ENCODE data around the gene SECISBP2L.
"Not testable (repeated sequence)": the region's sequence is repeated elsewhere in the genome, so short reads cannot be mapped to it uniquely, and the experiment has no call there.

SECISBP2L gene

DNA sequence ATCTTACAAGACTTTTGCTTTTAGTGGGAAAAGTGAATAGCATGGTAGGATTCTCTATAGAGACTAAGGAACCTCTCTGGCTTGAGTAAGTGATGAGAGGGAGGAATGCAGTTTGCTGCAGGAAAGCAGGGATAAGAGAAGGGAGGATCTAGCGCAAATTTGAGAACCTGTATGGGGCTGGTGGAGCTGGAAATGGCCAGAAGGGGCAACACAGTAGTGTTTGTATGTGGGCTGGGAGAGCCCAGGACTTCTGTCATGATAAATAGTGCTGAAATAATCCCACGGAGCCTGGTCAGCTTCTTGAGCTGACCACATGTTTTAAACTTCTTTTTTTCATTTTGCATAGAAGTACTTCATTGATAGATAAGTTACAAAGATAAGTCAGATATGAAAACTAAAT is 71.4 kb downstream of the SECISBP2L start:
- H3K27ac ChIP-seq = no peak overlapping the region
- TF ChIP-seq ZFX (IDR thresholded peaks at IDR 0.05) = no peak

DNA sequence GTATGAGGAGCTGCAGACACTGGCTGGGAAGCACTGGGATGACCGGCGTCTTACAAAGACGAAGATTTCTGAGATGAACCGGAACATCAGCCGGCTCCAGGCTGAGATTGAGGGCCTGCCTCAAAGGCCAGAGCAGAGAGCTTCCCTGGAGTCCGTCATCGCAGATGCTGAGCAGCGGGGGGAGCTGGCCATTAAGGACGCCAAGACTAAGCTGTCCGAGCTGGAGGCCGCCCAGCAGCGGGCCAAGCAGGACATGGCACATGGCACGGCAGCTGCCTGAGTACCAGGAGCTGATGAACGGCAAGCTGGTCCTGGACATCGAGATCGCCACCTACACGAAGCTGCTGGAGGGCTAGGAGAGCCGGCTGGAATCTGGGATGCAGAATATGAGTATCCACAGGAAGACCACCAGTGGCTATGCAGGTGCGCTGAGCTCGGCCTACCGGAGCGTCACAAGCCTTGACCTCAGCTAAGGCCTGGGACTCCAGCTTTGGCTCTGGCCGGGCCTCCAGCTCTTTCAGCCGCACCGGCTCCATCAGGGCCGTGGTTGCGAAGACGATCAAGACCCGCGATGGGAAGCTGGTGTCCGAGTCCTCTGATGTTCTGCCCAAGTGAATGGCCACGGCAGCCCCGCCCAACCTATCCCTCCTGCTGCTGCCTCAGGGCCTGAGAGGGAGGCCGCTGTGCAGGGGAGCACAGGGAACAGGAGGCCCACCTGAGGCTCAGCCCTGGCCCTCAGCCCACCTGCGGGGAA is 73.3 kb downstream of the SECISBP2L start:
- TF ChIP-seq, protein P1, sequence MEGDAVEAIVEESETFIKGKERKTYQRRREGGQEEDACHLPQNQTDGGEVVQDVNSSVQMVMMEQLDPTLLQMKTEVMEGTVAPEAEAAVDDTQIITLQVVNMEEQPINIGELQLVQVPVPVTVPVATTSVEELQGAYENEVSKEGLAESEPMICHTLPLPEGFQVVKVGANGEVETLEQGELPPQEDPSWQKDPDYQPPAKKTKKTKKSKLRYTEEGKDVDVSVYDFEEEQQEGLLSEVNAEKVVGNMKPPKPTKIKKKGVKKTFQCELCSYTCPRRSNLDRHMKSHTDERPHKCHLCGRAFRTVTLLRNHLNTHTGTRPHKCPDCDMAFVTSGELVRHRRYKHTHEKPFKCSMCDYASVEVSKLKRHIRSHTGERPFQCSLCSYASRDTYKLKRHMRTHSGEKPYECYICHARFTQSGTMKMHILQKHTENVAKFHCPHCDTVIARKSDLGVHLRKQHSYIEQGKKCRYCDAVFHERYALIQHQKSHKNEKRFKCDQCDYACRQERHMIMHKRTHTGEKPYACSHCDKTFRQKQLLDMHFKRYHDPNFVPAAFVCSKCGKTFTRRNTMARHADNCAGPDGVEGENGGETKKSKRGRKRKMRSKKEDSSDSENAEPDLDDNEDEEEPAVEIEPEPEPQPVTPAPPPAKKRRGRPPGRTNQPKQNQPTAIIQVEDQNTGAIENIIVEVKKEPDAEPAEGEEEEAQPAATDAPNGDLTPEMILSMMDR (conservative IDR thresholded peaks at IDR 0.05) = no peak
- no peak for TF ChIP-seq ZFX (IDR thresholded peaks at IDR 0.05)
- no peak overlapping the region for H3K27ac ChIP-seq

DNA sequence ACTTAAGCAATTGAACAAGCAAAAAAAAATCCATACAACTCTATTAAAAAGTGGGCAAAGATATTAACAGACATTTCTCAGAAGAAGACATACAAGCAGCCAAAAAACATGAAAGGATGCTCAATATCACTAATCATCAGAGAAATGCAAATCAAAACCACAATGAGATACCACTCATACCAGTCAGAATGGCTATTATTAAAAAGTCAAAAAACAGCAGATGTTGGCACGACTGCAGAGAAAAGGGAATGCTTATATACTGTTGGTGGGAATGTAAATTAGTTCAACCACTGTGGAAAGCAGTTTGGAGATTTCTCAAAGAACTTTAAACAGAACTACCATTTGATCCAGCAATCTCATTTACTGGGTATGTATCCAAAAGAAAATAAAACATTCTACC is 75.3 kb downstream of the SECISBP2L start:
- not testable (repeated sequence) for H3K27ac ChIP-seq

DNA sequence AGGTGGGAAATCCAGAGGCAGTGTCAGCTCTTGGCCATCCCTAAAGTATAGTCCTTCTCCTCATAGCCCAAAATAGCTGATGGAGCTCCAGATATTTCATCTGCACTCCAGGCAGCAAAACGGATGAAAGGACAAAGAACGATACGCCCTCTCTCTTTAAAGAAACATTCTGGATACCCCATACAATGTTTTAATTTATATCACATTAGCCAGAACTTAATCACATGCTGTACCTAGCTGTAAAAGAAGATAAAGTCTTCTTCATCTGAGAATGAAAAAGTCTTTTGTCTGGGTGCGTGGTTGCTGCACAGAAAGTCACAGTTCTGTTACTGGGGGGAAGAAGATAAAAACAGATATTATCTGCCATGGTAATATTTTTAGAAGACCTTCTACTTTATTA is 78.2 kb downstream of the SECISBP2L start:
- no peak overlapping the region for H3K27ac ChIP-seq
- no peak for TF ChIP-seq ZFX (IDR thresholded peaks at IDR 0.05)
- TF ChIP-seq, protein P1 (conservative IDR thresholded peaks at IDR 0.05) = no peak

DNA sequence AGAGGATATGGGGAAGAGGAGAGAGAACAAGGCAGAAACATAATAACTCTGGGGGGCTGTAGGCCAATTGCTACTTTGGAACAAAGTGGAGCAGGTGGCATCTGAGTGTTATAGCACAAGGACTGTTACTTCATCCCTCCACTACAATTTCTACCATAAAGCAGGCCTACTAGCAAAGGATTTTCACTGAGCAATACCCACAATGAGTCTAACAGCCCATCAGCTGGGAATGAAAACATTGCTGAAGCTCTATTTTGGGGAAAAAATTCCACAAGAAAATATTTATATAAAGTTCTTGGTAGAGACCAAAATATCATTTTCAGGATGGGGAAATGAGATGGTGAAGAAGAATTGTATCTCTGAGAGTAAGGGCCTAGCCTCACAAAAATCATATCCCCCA is 78.9 kb downstream of the SECISBP2L start:
- TF ChIP-seq, protein P1 (conservative IDR thresholded peaks at IDR 0.05) = no peak
- no peak for TF ChIP-seq ZFX (IDR thresholded peaks at IDR 0.05)
- no peak overlapping the region for H3K27ac ChIP-seq

DNA sequence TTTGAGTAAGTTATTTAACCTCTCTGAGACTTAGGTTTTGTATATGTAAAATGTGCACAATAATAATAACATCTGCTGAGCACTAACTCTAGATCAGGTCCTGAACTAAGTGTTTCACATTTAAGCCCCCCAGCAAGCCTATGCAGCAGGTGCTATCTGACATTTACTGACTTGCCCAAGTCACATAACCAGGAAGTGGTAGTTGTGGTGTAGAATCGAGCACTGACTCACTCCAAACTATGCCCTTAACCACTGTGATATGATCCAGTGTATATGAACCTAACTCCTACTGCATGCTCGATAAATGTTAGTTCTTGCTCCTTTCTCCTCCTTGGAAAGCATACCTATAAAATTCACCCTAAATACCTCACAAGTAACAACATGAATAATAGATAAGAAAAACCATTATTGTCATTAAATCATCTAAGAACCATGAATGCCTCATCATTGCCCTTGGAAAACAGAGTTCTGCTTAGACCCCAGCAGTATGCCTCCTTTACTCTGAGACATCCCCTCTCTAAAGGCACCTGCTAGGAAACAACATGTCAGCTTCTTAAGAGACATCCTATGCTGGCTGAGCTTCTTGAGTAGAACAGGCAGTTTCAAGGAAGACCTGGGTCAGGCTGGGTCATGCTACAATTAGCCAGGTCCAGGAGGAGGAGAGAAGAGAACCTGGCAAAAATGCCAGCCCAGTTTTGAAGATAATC is 79.5 kb downstream of the SECISBP2L start:
- TF ChIP-seq, protein P1 (conservative IDR thresholded peaks at IDR 0.05) = no peak
- TF ChIP-seq ZFX (IDR thresholded peaks at IDR 0.05) = no peak
- no peak overlapping the region for H3K27ac ChIP-seq

DNA sequence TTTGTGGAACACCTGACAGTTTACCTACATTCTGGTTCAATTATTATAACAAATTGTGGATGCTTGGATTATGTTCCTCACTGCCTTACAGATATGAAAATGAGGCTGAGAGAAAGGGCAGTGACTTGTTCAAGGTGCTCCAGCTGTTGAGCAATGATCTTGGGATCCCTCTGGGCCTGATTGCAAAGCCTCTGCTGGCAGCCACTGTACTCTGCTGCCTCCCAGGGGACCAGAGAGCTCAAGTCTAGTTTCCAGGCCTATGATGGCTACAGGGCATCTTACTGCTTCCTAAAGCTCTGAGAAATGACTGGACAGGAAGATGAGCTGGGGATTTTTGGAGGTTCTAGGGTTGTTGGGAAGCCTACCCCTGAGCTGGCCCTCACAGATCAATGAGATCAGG is 80.3 kb downstream of the SECISBP2L start:
- TF ChIP-seq ZFX (IDR thresholded peaks at IDR 0.05) = no peak
- TF ChIP-seq, protein P1 (conservative IDR thresholded peaks at IDR 0.05) = no peak
- H3K27ac ChIP-seq = no peak overlapping the region

DNA sequence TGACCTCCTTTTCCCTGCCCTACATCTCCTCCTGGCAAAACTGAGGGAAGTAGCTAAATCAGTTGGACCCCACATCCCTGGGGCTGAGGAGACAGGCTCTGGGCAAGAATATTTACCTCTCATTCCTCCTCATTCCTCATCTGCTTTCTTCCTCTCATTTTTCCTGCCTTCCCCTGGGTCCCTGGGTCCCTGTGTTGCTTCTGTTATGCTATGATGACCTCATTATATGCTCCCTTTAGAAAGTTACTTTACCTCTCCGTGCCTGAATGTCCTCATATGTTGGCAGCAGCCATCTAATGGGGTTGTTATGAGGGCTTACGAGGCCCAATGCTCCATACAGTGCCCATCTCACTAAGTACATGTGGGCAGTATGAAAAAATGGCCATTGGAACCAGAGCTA is 81.3 kb downstream of the SECISBP2L start:
- no peak overlapping the region for H3K27ac ChIP-seq
- TF ChIP-seq, protein P1 (conservative IDR thresholded peaks at IDR 0.05) = no peak
- no peak for TF ChIP-seq ZFX (IDR thresholded peaks at IDR 0.05)
